GM21723 (cell line): ENCODE results near the gene PPP3CA.
A peak's percentile ranks its signal among the peaks of the same experiment; 100 is the strongest.

Source experiments
- ATAC-seq: cut with Tn5 transposase; IDR thresholded peaks from one replicate; pipeline ENCODE4 v1.9.1; 2021; ENCODE audit warnings: mild to moderate bottlenecking, moderate library complexity; ENCODE audit not compliant: unreplicated experiment

The PPP3CA gene

DNA sequence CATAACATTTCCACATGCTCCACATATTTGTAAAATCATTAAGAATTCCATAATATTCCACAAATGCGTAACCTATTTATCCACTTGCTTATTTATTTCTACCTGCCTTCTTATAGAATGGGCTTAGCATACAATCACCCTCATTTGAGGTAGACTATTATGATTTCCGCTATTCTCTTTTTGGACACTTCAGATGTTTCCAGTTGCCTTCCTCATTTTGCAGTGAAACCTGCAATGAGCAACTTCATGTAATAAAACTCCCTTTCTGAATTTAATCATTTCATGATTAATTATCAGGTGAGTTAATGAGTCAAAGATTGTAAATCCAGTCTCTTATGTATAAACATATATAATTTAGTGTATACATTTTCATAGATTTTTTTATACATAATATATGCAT is 58.0 kb downstream of the PPP3CA start:
- no peak for ATAC-seq

DNA sequence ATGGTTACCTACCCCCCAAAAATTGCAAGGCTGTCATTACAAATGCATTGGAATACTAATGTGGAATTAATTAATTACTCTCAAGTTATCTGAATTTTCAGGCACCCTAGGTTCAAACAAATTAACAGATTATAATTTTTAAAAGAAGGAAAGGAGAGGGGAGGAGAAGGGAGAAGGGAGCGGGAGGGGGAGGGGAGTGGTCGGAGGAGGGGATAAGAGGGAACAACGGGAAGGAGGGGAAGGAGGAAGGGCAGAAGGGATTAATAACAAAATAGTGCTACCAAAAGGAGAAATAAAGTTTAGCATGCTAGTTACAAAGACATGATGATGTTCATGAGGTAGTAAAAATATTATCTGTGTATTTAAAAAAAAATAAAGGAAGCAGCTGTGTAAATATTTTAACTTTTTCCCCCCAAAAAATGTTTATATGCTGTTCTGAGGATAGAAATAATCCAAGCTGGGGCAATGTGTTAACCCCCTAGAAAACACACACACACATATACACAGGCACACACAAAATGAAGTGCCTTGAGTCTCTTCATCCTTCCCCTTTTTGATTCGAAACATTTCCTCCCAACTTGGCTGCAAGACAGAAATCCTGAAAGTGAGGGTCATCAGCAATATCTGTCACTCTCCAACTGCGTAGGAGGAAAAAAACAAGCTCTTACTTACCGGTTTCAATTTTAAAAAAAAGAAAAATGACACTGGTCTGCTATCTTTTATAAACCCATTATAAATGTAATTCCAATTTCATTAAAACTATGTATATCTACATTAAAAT is 58.8 kb downstream of the PPP3CA start:
- no peak for ATAC-seq

DNA sequence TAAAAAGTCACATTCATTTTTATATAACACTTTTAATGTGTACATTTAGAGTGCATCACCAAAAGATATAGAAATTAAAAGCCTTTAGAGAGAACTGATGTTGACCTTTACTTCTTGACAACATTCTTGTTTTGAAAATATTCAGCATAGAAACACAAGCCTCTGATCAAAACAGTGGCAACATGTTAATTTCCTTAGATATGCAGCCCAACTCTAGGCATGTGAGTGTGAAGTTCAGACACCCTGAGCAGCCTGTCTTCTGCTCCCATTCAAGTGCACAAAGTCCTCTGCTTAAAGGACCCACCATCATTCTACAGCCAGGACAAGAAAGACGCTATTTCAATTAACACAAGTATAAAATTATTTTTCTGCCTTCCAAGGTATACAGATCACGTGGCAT is 60.0 kb downstream of the PPP3CA start:
- no peak for ATAC-seq

DNA sequence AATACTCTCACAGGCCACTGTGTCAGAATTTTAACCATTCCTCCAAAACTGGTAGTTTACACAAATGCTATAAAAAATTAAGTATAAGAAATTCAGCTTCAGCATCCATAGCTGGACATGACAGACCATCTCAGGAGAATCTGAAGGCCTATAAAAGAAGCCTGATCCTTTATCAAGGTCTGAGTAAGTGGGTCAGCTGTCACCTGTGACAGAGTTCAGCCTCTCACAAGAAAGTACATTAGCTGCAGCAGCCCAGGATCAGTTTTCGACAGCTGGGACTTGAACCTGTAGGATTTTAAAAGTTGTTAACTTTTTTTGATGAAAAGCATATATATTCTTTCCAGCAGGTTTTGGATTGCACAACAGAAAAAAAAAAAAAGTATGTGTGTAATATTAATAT is 60.7 kb downstream of the PPP3CA start:
- ATAC-seq = no peak

DNA sequence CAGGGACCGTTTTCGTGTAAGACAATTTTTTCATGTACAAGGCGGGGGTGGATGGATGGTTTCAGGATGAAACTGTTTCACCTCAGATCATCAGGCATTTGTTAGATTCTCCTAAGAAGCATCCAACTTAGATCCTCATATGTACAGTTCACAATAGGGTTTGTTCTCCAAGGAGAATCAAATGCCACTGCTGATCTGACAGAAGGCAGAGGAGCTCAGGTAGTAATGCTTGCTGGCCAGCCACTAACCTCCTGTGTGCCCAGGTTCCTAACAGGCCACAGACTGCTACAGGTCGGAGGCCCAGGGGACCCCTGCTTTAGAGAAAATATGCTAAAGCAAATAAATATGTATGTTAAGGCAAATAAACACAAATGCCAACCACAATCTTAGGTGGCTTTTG is 61.3 kb downstream of the PPP3CA start:
- ATAC-seq = no peak

DNA sequence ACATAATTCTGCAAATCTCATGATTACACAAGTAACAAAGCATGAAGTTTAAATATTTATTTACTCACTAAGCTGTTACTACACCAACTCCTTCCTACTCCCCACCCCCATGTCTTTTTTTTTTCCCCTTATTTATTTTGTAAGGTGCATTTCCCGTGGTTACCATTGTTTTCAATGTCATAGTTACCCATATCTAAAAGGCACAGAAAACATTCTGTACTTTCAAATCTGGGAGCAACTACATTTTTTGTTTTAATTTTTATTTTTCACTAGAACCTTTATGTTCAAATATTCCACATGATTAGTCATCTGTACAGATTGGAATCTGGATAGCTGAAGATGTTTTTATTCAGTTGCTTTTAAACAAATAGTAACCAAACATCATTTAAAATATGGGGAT is 62.8 kb downstream of the PPP3CA start:
- no peak for ATAC-seq

DNA sequence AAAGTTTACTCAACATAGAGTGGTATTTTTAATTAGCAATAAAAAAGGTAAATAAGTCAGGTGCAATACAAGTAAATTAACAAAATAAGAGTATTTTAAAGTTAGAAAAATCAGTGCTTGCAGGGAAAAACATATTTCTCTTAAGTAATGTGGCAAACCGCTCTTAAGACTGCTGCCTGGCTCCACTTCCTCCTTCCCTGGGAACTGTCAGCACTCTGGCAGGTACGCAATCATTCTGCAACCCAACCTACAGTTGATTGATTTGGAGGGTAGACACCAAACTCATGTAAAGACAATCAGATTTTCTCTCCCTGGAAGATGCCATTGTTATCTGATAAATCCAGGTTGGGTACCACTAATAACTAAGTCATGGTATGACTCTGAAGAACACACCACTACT is 63.9 kb downstream of the PPP3CA start:
- ATAC-seq = no peak

DNA sequence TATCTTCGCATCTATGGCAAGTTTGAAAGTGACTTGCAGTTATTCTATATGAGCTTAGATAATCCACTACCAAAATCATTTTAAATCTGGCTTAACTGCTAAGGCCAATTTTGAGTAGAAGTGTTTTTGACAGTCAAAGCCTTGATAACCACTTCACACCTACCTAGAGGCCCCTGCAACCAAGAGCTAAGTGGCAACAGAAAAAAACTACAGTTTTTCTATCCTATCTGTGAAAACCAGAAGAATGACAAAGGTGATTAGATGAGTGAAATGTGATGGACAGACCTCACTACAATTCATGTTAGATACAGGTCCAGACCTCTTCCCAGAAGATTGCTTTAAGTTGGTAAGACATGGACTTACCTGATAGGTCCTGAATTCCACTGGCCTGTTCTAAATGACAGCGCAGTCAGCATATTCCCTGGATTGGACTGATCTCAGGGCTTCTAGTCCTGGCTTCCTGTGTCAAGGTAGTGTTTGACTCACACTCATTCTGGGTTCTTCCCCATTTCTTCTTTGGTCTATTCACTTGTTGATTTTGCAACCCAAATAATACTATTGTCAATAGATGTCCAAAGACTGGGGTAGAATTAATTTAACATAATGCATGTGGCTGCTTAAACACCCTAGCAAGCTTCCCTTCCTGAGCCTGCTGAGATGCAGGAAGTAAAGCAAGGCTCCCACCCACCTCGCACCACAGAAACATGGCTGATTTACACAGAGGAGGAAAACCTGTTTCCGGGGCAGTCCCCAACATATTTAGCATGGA is 65.1 kb downstream of the PPP3CA start:
- peak; percentile 49 for ATAC-seq

DNA sequence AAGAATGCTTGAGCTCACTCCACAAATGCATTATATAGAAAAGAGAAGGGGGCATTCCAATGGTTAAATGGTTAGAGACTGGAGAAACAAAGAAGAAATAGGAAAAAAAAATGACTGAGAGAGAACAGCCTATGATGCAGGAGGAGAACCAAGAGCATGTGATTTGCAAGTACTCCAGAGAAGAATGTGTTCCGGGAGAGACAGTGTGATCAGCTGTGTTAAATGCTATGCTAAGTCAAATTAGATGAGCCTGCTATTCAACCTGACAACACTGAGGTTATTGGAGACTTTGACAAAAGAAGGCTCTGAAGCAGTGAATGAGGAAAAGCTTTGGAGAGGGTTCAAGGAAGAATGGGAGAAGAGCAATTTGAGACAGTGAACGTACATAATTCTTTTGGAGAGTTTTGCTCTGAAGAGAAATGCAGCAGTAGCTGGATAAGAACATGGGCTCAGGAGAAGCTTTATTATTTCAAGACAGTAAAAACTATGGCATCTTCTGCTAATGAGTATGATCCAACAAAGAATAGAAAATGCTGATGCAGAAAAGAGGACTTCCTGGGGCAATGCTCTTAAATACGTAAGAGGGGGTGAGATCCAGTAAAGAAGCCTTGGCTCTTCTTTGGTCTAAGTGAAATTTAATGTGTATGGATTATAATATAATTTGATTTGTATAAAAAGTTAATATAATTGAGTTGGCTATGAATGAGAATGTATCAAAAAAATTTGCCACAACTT is 66.3 kb downstream of the PPP3CA start:
- ATAC-seq = no peak

DNA sequence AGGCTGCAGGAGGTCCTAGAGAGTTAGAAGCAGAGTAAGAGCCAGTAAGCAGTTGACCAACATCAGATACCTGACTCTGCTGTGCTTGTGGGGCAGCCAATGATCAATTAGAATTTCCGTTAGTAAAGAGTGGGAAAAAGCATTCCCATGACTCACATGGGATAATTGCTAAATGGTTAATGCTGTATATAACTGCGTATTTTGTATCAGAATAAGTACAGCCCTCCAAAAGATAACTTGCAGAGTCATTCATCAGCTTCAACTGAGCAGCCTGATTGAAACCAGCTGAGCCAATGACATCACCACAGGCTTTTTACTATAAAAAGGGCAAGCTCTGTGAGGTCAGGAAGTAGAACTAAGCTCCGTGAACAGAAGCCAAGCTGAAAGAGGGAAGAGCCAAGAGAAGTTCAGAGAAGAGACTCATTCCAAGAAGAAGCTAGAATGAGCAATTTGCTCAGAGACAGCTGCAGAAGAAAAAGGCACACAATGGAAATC is 67.9 kb downstream of the PPP3CA start:
- ATAC-seq = peak; percentile 71

DNA sequence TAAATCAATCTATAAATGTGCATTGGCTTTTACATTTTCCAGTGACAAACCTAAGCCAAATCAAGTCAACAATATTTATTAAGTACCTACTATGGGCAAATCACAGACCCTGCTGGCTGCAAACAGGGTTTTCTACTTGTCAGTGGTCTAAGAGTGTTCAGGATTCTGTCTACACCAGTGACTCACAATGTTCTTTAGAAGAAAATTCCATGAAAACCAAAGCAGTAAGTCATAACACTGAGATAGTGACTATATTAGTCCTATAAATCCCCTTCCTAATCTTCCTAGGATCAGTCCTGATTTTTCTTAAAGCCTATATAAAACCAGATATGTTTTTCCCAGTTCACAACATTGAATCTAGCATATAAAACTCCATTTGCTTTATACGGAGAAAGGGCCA is 69.7 kb downstream of the PPP3CA start:
- no peak for ATAC-seq

DNA sequence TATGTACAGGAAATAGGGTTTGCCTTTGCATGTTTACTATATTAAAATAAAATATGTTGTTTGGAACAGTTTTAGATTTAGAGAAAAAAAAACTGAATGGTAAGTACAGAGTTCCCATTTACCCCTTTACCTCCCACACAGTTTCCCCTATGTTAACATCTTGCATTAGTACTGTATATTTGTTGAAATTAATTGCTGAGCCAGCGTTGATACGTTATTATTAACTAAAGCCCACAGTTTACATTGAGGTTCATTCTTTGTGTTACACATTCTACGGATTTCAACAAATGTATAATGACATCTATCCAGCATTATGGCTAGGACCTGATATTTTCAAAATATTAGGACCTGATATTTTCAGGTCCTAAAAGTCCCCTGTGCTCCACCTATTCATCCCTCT is 70.7 kb downstream of the PPP3CA start:
- no peak for ATAC-seq

DNA sequence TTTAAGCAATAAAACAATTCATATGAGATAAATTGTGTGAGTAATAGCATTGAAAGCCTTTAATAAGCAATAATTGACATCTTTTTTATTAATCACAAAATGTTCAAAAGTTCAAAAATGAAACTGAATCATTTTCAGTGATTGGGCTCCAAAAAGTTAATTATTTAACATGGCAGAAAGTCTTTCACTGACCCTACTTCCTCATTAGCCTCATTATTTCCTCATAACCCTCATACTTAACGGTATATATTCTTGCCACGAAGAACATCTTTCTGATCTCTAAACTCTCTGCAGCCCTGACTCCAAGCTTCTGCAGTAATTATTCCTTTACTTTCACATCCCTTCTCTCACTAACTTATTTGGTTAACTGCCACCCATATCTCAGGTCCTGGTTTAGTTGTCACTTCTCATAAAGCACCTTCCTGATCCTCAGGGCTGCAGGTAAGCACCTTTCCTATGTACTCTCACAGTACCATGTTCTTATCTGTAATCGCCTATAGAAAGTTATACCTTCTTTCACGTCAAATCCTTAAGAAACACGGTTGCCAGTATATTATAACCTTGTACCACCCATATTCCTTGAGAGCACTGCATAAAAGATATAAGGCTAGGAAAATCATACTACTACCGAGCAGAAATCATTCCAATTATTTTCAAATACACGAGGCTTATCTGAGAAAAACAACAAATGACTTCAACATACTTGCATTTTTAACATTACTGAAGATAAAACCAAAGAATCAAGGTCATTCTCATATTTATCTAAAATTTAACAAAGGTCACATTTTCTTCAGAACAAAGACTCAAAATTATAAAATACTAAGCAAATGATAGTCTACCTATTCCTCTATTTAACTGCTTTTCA is 72.2 kb downstream of the PPP3CA start:
- no peak for ATAC-seq

DNA sequence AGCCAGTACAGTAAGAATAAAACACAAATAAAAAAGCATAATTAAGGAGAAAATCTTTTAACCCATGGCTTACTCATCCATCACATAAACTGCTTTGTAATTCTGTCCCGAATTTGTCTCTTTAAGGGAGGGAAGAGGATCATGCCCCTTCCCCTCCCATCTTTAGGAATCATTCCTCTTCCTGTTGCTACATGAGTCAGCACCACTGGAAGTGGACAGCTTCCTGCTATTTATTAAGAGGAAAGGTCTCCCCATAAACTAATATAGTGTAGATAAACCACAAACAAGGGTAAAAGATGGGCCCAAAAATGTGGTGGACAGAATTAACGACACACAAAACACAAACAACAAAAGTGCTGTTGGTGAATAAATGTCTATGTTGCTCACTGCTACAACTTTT is 75.8 kb downstream of the PPP3CA start:
- no peak for ATAC-seq

DNA sequence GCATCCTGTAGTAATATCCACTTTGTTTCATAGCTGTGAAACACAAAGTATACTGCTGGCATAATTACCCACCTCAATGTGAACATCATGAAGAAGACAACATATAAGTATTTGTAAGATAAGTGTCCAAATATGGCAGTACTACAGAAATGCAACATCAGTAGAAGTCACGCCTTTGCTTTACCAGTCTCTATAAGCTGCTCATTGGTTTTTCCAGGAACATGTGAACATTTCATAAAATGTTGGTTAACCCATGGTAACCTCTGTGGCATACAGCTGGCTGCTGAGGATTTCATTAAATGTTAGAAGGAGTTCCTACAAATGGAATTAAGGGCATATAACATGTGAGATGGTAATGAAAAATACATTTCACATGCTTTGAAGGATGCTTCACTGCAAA is 77.6 kb downstream of the PPP3CA start:
- no peak for ATAC-seq

DNA sequence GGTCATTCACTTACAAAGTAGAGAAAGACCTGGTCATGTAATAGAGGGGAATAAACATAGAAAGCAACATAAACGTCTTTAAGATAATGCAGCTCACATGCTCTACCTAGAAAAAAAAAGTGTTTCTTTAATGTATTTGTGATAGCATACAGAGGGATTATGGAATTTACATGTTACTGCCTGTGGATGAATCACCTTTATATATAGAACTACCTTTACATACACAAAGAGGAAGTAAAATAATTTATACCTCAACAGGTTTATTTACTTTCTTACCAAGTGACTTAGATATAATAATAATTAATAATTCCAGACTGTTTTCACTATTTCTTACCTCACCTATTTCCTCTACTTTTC is 81.5 kb downstream of the PPP3CA start:
- ATAC-seq = no peak

DNA sequence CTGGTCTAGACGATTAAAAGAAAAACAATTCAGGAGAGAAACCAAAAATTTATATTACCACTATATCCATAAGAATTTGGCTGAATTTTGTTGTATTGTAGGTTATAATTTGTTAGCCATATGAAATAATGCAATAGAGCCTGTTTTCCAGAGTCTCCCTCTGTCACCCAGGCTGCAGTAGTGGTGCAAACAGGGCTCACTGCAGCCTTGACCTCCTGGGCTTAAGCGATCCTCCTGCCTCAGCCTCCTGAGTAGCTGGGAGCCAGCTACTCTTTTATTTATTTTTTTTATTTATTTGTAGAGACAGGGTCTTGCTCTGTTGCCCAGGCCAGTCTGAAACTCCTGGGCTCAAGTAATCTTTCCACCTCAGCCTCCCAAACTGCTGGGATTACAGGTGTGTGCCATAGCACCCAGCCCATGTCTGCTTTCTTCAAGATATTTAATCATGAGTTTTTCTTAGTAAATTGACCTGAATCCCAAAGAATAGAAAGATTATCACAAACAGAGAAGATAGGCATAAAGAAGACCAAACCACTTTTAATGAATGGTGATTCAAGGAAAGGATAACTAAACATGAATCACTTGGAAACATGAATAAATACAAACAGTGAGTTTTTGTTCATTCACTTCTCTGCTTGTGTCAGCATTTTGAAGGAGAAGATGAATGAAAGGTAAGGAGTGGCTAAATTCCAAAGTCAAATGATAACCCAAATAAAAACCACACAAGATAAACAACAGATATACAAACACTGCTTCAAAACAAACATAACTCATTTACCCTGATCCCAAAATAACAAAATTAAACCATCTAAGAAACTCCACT is 82.1 kb downstream of the PPP3CA start:
- no peak for ATAC-seq

DNA sequence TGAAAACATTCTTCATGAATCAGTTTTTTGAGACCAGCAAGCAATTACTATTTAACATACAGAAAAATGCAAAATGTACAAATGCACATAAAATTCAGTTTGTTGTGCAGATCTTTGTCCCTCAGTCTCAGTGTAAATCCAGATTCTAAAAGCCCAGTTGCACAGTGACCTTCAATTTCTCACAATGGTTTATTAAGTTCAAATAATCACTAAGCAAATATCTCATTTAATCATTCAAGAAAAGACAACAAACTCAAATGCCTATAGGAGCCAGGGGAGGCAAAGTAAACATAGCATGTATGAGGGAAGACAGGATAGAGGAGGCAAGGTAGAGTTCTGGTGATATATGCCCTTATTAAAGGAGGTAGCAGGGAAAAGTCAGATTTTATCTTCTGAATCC is 82.8 kb downstream of the PPP3CA start:
- no peak for ATAC-seq

DNA sequence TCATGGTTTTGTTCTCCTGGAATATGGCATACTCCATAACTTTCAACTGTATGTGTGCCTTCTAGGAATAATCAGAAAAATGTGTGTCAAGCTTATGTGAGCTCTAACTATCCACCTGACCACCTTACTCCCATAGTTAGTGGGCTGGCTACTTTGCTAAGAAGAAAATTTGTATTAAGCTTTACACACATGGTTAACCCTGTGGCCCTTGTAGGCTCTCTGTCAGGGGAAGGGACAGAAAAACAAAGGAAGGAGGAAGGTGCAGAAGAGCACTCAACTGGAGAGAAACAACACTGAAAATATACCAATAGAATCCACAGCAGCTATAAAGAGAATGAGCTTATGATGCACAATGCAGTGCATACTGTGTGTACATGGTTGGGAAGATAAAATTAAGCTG is 84.6 kb downstream of the PPP3CA start:
- peak; percentile 49 for ATAC-seq

DNA sequence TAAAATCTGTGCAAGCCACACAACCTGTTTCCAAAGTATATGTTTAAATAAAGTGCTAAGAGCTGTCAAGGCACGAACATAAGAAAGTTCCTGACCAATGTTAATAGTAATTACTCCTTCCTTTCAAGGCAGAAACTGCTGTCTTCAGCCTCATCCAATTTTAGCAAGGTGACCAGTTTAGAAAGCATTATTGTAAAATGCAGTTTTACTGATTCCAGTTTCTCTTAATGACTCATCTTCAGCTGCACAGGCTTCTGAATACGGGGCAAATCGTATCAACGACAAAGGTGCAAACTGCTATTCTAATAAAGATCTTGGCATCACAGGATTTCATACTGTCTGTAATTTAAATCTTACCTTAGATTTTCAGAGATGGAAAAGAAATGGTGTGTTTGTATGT is 87.5 kb downstream of the PPP3CA start:
- peak; percentile 93 for ATAC-seq
